Loucy (cell line): ENCODE results near the gene PTPRT.

Source experiments
- H2AFZ ChIP-seq: fragments of 200-600 bp; sonication (generic); 2 replicates; pipeline ENCODE4 v1.6.0; 2016; ENCODE audit warnings: antibody characterized with exemption, mild to moderate bottlenecking, low read length, moderate library complexity
- H3F3A ChIP-seq: fragments of 200-600 bp; 2 replicates; pipeline ENCODE4 v1.6.0; 2016; ENCODE audit warnings: antibody characterized with exemption, low read depth, mild to moderate bottlenecking
- H3K27me3 ChIP-seq: fragments of 200-600 bp; sonication (generic); 2 replicates; pipeline ENCODE4 v1.6.1; 2014; ENCODE audit warnings: low read length, mild to moderate bottlenecking; ENCODE audit not compliant: insufficient read depth, poor library complexity, severe bottlenecking
- H3K36me3 ChIP-seq: fragments of 200-600 bp; sonication (generic); 2 replicates; pipeline ENCODE4 v1.6.1; 2016; ENCODE audit warnings: low read length; ENCODE audit not compliant: insufficient read depth
- H3K4me1 ChIP-seq: fragments of 200-600 bp; sonication (generic); 2 replicates; pipeline ENCODE4 v1.5.1; 2014; ENCODE audit warnings: low read length, mild to moderate bottlenecking; ENCODE audit not compliant: insufficient read depth, poor library complexity, severe bottlenecking
- H3K4me2 ChIP-seq: fragments of 200-600 bp; sonication (generic); 2 replicates; pipeline ENCODE4 v1.6.0; 2014; ENCODE audit warnings: antibody characterized with exemption, low read length, low read depth, mild to moderate bottlenecking; ENCODE audit not compliant: poor library complexity, severe bottlenecking
- H3K4me3 ChIP-seq: fragments of 200-600 bp; sonication (generic); 2 replicates; pipeline ENCODE4 v1.5.1; 2014; ENCODE audit warnings: low read length, mild to moderate bottlenecking, mixed read lengths; ENCODE audit not compliant: poor library complexity, severe bottlenecking
- H3K79me2 ChIP-seq: fragments of 200-600 bp; sonication (generic); 2 replicates; pipeline ENCODE4 v1.6.1; 2014; ENCODE audit warnings: low read length; ENCODE audit not compliant: insufficient read depth
- H3K9ac ChIP-seq: fragments of 200-600 bp; sonication (generic); 2 replicates; pipeline ENCODE4 v1.6.0; 2014; ENCODE audit warnings: mild to moderate bottlenecking, low read depth, low read length, moderate library complexity; ENCODE audit not compliant: poor library complexity, severe bottlenecking
- H3K9me2 ChIP-seq: fragments of 200-600 bp; sonication (generic); replicated peaks from 2 replicates; pipeline ENCODE4 v1.6.1; 2016; ENCODE audit warnings: low read depth, low read length, mixed read lengths
- H3K9me3 ChIP-seq: fragments of 200-600 bp; sonication (generic); 2 replicates; pipeline ENCODE4 v1.6.1; 2014; ENCODE audit warnings: mild to moderate bottlenecking, antibody characterized with exemption, low read length, low read depth; ENCODE audit not compliant: insufficient read depth
- H4K20me1 ChIP-seq: fragments of 200-600 bp; sonication (generic); 2 replicates; pipeline ENCODE4 v1.6.0; 2014; ENCODE audit warnings: antibody characterized with exemption, low read length, mild to moderate bottlenecking; ENCODE audit not compliant: insufficient read depth, poor library complexity, severe bottlenecking
- EZH2phosphoT487 ChIP-seq: fragments of 200-600 bp; IDR thresholded peaks from 2 replicates; pipeline ENCODE4 v1.6.1; 2018; ENCODE audit warnings: antibody characterized with exemption, mild to moderate bottlenecking, moderate library complexity, borderline replicate concordance
- TF ChIP-seq, protein P1 (sequence below): fragments of 200-600 bp; sonication (generic); conservative IDR thresholded peaks from 2 replicates; pipeline ENCODE4 v1.5.1; 2014; ENCODE audit warnings: mild to moderate bottlenecking, antibody characterized with exemption, low read length

The PTPRT gene

DNA sequence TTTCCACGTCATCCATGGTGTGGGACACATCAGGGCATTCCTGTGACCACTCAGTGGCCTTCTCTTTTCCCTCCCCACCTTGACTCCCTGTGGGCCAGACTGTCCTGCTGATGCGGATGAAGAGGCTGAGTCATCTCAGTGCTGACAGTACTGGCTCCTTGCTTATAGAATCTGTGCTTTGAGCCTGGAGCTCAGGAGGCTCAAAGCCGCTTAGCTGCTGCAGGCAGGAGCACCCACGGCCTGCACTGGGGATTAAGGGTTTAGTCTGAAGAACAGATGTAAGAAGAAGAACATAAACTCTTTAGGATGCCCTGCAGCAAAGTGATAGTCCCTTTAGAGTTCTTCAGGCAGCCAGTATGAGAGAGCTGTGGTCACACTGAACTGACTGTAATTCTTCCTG, 929.5 kb downstream of the PTPRT start:
- H2AFZ ChIP-seq = no peak overlapping the region
- H3K4me1 ChIP-seq = no peaks in the 10 kb centered on the region
- no peak overlapping the region for H3K4me2 ChIP-seq
- no peaks in the 10 kb centered on the region for H3K36me3 ChIP-seq
- H3K79me2 ChIP-seq = no peaks in the 10 kb centered on the region
- no peak overlapping the region for H3K9ac ChIP-seq
- H3K9me3 ChIP-seq = no peaks in the 10 kb centered on the region
- H4K20me1 ChIP-seq = no peaks in the 10 kb centered on the region
- no peaks in the 10 kb centered on the region for H3F3A ChIP-seq
- no peaks in the 10 kb centered on the region for H3K9me2 ChIP-seq
- H3K27me3 ChIP-seq = no peaks in the 10 kb centered on the region
- H3K4me3 ChIP-seq = no peak overlapping the region
- TF ChIP-seq, protein P1, sequence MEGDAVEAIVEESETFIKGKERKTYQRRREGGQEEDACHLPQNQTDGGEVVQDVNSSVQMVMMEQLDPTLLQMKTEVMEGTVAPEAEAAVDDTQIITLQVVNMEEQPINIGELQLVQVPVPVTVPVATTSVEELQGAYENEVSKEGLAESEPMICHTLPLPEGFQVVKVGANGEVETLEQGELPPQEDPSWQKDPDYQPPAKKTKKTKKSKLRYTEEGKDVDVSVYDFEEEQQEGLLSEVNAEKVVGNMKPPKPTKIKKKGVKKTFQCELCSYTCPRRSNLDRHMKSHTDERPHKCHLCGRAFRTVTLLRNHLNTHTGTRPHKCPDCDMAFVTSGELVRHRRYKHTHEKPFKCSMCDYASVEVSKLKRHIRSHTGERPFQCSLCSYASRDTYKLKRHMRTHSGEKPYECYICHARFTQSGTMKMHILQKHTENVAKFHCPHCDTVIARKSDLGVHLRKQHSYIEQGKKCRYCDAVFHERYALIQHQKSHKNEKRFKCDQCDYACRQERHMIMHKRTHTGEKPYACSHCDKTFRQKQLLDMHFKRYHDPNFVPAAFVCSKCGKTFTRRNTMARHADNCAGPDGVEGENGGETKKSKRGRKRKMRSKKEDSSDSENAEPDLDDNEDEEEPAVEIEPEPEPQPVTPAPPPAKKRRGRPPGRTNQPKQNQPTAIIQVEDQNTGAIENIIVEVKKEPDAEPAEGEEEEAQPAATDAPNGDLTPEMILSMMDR = no peak

DNA sequence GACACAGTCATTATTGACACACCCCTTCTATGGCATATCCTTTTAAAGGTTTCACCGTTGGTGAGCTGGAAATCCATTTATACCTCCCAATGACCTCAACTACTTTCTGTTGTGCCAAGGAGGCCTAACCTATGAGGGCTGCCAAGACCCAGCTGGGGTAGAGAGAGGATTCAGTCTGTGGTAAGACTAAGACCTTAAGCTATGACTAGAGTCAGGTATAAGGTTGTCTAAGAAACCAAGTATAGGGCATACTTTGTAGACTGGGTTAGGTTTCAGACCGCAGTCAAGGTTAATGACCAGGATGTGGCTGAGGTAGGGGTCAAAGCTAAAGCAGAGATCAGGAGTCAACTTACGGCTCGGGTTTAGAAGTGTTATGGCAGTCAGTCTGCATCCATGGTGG, 930.3 kb downstream of the PTPRT start:
- Histone ChIP-seq H2AFZ (no peak overlapping the region), H3K27me3 (no peaks in the 10 kb centered on the region), H4K20me1 (no peaks in the 10 kb centered on the region), H3K9ac (no peak overlapping the region), H3K9me2 (no peaks in the 10 kb centered on the region), H3K79me2 (no peaks in the 10 kb centered on the region), H3F3A (no peaks in the 10 kb centered on the region), H3K4me2 (no peak overlapping the region), H3K4me3 (no peak overlapping the region), H3K4me1 (no peaks in the 10 kb centered on the region), H3K36me3 (no peaks in the 10 kb centered on the region), H3K9me3 (no peaks in the 10 kb centered on the region)
- TF ChIP-seq, protein P1 = no peak
- TF ChIP-seq EZH2phosphoT487 = no peak

DNA sequence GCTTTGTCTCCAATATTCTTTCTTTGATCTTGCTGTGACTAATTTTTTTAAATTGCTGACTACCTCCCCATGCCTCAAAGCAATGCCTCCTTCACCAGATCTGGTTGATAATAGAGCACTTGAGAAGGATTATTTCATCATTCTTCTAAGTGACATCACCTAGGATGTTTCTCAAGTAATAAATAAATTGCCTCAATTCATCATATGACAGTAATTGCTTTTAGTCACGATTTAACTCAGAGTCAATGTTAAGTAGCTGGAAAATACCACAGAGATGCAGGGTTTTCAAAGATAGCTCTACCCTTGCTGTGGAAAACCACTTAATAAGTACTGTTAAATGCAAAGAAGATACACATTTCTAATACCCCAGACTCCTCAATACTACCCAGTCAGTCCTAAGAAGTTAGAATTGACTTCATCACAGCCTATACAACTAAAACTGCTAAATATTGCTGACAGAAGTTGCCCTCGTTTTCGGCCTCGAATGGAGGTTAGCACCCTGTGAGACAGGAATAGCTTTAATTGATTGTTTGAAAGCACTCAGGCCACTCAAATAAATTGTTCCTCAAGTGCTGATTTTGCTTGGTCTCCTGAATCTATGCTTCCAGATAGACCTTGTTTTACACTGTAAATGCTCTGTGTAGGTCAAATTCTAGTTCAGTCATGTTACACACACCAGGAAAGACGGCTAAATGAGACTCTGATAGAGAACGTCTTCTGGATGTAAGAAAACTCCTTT, 931.0 kb downstream of the PTPRT start:
- no peak overlapping the region for H2AFZ ChIP-seq
- no peaks in the 10 kb centered on the region for H3K79me2 ChIP-seq
- H3K36me3 ChIP-seq = no peaks in the 10 kb centered on the region
- no peaks in the 10 kb centered on the region for H3K27me3 ChIP-seq
- no peaks in the 10 kb centered on the region for H3F3A ChIP-seq
- no peaks in the 10 kb centered on the region for H4K20me1 ChIP-seq
- no peak overlapping the region for H3K4me3 ChIP-seq
- H3K9me2 ChIP-seq = no peaks in the 10 kb centered on the region
- H3K9ac ChIP-seq = no peak overlapping the region
- no peak for TF ChIP-seq EZH2phosphoT487
- TF ChIP-seq, protein P1 = no peak
- no peaks in the 10 kb centered on the region for H3K4me1 ChIP-seq
- H3K4me2 ChIP-seq = no peak overlapping the region
- no peaks in the 10 kb centered on the region for H3K9me3 ChIP-seq
